Activated naive CD4-positive, alpha-beta T cell treated with Interleukin-2 at 50 U/mL for 16 hours (primary cell): Measurements from ENCODE around the gene MYH11.

Experiments used
- DNase-seq: peaks from one replicate; pipeline ENCODE4 v3.0.0-alpha.2; 2020

Gene MYH11

GRCh38 chr16:15856901-15857698 lies at the start of gene MYH11:
Gene MYH11, minus strand, starts transcription at chr16:15857028. Its CDS starts 18,776 bp downstream, at chr16:15838252.
- no peak for DNase-seq

GRCh38 chr16:15906439-15906838 lies 49.6 kb upstream of the MYH11 start:
- DNase-seq: no peak

GRCh38 chr16:15903960-15904359 lies 47.1 kb upstream of the MYH11 start:
- DNase-seq: no peak

GRCh38 chr16:15900901-15901500 lies 44.2 kb upstream of the MYH11 start:
- DNase-seq: no peak

- no peak for DNase-seq
These were observed 43.5 kb upstream of the MYH11 start for GRCh38 chr16:15900357-15900756.

- DNase-seq: peak; percentile 39
These were observed 42.8 kb upstream of the MYH11 start for GRCh38 chr16:15899538-15900100.

GRCh38 chr16:15898654-15899053 lies 41.8 kb upstream of the MYH11 start:
- DNase-seq: no peak

- DNase-seq: peak; percentile 48
These were observed 41.0 kb upstream of the MYH11 start for GRCh38 chr16:15897834-15898254.

- no peak for DNase-seq
These were observed 40.4 kb upstream of the MYH11 start for GRCh38 chr16:15897121-15897780.

- no peak for DNase-seq
These were observed 37.9 kb upstream of the MYH11 start for GRCh38 chr16:15894571-15895374.

- DNase-seq: no peak
These were observed 34.7 kb upstream of the MYH11 start for GRCh38 chr16:15891508-15891907.

GRCh38 chr16:15888072-15888976 lies 31.5 kb upstream of the MYH11 start, which contains the start of gene CEP20:
Gene CEP20, minus strand, starts transcription at chr16:15888603. Its CDS starts 18 bp downstream, at chr16:15888585.
- peak; percentile 100 for DNase-seq

GRCh38 chr16:15887283-15887682 lies 30.5 kb upstream of the MYH11 start:
- no peak for DNase-seq

- no peak for DNase-seq
These were observed 29.2 kb upstream of the MYH11 start for GRCh38 chr16:15886078-15886477.

- DNase-seq: no peak
These were observed 28.8 kb upstream of the MYH11 start for GRCh38 chr16:15885560-15886001.

GRCh38 chr16:15882563-15882962 lies 25.7 kb upstream of the MYH11 start:
- no peak for DNase-seq

GRCh38 chr16:15881794-15882379 lies 25.1 kb upstream of the MYH11 start:
- DNase-seq: no peak

- DNase-seq: no peak
These were observed 23.8 kb upstream of the MYH11 start for GRCh38 chr16:15880434-15881308.

GRCh38 chr16:15879255-15879811 lies 22.5 kb upstream of the MYH11 start:
- DNase-seq: no peak

GRCh38 chr16:15876503-15876902 lies 19.7 kb upstream of the MYH11 start:
- no peak for DNase-seq
